Fibroblast of skin of back (primary cell): Measurements from ENCODE around the gene RNF213. TPM values are rescaled to one million over a fixed set of nuclear protein-coding genes. Genes with fewer than 3 reads are reported as not detected.

Source experiments
- DNase-seq: peaks from one replicate; pipeline ENCODE4 v3.0.0-alpha.2; 2013
- polyA plus RNA-seq, 2 experiments: library from polyadenylated mRNA; unstranded; fragments of 120-200 nt; gene quantifications; one replicate each; pipeline ENCODE4 v1.2.1, GENCODE V29; 2013; ENCODE audit not compliant: insufficient read length in 2 of 2

Gene RNF213
- polyA plus RNA-seq (2013, experiment 1 of 2; ENCODE audit: insufficient read length) = 30.9 TPM
- polyA plus RNA-seq (2013, experiment 2 of 2; ENCODE audit: insufficient read length) = 43.6 TPM

DNA sequence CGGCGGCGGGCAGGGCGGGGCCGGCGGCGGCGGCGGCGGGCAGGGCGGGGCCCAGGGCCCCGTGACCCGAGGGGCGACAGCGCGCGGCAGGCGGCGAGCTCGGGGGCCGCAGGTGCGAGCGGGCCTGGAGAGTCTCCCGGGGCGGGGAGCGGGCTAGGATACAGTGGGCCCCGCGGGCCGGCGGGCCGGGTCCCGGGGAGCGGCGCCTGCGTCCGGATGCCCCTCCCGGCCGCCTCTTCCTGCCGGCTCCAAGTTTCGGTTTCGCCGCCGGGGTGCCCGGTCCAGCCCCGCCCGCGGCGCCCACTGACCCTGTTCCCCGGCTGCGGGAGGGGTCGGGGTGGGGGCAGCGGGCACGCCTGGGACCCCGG, at the start of gene RNF213:
RNF213 (plus strand) TSS at position 62 of the 368 bp plus-strand sequence. CDS start 2,830 bp downstream, outside the sequence.
- DNase-seq = peak; percentile 48

DNA sequence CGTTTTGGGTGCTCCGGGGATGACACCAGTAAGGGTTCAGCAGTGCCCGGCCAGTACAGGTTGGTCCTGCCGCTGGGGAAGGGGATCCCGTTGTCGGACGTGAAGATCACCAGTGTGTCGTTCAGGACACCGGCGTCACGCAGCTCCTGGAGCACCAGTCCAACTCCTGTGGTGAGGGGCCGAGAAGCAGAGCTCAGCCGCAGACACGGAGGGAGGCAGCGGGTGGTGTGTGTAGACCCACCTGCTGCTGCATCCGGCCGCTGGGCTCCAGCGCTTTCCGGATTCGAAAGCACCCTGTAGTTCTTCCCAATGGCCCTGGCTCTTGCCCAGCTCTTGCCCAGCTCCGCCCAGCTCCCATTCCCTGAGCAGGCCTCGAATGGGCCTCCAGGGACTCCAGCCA, 48.5 kb upstream of the RNF213 start:
- DNase-seq = no peak

GRCh38 chr17:80212511-80212910, 48.1 kb upstream of the RNF213 start:
- DNase-seq = no peak

GRCh38 chr17:80212962-80213642, 47.5 kb upstream of the RNF213 start:
- no peak for DNase-seq

GRCh38 chr17:80213643-80213975, 47.0 kb upstream of the RNF213 start:
- no peak for DNase-seq

- DNase-seq = no peak
These were observed 46.4 kb upstream of the RNF213 start for GRCh38 chr17:80214012-80214877.

GRCh38 chr17:80214878-80215210, 45.8 kb upstream of the RNF213 start:
- DNase-seq = no peak

DNA sequence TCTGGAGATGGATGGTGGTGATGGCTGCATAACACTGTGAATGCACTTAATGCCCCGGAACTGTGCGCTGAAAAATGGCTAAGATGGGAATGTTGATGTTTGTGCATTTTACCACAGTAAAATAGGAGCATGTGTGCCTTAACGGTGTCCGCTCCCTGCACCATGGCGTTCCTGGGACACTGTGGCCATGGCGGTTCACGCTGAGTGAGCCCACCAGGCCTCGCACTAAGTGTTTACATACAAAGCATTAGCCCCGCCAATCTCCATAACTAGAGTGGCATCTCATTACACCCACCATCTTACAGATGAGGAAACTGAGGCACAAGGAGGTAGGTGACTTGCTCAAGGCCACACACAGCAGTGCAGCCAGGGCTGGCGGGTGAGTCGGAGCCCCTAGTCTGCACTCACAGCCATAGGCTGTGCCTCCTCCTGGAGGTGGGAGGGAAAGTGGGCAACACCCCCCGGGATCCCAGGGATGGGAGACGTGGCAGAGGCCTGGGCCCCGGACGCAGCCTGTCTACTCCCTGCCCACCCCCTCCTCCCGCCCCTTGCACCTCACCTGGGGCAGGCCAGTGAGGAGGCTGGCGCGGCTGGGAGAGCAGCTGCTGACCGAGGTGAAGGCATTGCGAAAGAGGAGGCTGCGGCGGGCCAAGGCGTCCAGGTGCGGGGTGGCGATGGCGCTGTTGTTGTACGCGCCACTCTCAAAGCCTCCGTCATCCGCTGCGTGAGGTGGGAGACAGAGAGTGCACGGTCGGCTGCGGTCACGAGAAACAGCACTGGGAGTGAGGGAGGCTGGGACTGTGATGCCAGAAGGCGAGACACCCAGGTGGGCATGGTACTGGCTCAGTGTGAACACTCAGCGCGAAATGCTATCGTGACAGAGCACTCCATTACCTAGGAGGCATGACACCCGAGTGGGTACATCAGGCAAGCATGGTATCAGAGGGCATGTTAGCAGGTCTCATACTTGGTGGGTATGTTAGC, 43.9 kb upstream of the RNF213 start:
- no peak for DNase-seq

DNA sequence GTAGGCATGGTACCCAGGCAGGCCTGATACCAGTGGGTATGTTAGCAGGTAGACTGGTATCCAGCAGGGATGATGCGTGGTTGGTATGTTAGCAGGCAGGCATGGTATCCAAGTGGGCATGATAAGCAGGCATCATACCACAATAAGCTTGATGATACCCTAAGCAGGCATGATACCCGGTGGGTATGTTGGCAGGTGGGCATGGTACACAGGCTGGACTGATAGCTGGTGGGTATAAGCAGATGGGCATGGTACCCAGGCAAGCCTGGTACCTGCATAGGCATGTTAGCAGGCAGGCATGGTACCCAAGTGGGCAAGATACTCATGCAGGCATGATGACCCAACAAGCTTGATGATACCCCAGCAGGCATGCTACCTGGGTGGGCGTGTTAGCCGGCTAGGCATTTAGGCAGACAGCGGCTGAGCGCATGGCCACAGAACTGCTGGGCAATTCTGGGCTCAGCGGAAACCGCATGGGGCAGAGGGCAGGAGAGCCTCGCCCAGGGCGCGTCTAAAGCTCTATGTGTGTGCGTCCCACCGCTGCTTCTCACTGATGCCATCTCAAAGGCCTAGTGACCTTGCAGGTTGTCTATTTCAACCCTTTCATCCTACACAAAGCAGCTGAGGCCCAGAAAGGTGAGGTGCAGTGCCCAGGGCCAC, 42.8 kb upstream of the RNF213 start:
- no peak for DNase-seq

- DNase-seq = no peak
These were observed 42.3 kb upstream of the RNF213 start for GRCh38 chr17:80218391-80218790.

GRCh38 chr17:80219013-80219762, 41.5 kb upstream of the RNF213 start:
- DNase-seq = peak; percentile 84

- DNase-seq = no peak
These were observed 40.9 kb upstream of the RNF213 start for GRCh38 chr17:80219763-80220053.

DNA sequence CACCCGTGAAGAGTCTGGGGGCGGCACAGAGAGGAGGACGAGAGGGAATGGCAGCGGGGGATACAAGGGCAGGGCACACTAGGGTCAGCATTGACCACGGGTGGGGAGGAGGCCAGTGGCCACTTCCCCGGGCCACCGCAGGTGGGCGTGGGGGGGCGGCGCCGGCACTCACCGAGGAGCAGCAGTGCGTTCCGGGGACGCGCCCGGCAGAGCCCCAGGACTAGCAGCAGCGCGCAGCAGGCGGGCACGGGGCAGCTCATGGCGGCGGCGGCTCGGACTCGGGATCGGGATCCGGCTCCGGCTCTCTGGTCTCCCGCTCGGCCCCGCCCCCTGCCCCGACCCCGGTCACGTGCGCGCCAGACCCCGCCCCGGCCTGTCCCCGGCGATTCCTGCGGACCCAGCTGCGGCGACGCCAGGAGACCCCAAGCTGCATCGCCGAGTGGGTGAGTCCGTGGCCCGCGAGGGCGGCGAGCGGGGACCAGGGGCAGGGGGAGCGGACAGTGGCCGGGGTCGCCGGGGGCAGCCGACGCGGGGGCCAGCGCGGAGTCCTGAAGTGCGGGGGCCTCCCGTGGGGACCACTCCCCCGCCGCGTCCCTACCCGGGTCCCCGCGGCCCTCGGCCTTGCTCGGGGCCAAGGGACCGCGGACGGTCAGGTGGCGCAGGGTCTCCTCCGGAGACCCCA, 40.5 kb upstream of the RNF213 start, which contains the start of the genes SGSH and SLC26A11:
SGSH (minus strand) TSS at position 280 of the 682 bp plus-strand sequence; CDS start at position 260, 20 bp downstream.
SLC26A11 (plus strand) TSS at position 374 of the 682 bp plus-strand sequence. CDS start 1,134 bp downstream, outside the sequence.
- peak; percentile 61 for DNase-seq

DNA sequence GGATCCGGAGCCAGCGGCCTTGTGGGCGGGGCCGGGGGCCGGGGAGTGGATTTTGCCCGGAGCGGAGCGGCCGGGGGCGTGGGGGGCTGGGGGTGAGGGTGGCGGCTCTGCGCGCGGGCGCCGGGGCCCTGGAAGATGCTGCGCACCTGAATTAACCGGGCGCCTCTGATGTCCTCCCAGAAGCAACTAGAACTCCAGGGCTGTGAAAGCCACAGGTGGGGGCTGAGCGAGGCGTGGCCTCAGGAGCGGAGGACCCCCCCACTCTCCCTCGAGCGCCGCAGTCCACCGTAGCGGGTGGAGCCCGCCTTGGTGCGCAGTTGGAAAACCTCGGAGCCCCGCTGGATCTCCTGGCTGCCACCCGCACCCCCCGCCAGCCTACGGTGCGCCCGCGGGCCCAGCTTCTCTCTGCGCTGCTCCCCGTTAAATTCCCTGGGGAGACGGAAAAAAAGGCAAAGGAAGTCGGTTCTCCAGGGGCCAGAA, 39.9 kb upstream of the RNF213 start:
- DNase-seq = peak; percentile 8

GRCh38 chr17:80221351-80222105, 39.1 kb upstream of the RNF213 start:
- DNase-seq = no peak

DNA sequence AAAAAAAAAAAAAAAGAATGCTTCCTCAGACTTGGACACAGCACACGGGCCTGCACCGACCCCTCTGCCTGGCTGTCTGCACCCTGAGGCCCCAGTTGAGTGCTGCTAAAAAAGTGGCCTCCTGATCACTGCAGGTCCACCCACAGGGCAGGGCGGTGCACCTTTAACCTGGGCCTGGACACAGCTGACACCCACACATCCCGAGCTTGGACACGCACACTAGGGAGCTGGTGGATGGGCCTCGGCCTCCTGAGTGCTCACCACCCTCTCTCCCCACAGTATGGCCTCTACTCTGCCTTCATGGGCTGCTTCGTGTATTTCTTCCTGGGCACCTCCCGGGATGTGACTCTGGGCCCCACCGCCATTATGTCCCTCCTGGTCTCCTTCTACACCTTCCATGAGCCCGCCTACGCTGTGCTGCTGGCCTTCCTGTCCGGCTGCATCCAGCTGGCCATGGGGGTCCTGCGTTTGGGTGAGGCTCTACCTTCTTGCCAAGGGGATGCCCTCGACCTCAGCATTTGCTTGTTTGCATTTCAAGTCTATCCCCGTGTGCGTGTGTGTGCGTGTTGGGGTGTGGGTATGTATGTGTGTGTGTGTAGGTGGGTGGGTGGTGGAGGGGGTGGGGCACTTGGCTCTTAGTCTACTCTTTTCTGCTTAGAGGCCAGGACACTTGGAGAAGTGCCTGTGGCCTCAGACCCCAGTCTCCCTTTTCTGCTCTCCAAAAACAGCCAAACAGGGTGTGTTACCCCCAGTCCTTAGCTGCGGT, 38.1 kb upstream of the RNF213 start:
- DNase-seq = no peak

DNA sequence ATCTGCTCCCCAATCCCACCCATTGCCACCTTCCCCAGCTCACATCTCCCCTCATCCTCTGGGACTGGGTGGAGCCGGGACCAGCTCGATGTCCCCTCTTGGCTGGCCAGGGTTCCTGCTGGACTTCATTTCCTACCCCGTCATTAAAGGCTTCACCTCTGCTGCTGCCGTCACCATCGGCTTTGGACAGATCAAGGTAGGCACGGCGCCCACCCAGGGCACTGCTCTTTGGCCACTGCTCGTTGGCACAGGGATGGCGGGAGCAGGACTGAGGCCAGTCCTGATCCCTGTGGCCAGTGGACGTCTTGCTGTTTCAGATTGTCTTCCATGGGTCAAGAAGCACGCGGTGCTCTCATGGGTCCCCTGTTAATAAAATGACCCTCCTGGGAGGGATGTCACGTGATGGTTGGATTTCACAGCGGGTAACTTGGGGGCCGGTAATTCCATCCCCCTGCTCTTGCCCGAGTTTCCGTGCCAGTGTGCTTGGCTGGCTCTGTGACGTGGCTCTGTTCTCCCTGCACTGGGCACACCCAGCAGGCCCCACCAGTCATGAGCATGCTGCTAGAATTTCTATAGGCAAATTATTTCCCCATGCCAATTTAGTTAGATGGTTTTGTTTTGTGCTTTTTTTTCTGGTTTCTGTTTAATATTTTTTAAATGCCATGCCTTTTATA, 37.4 kb upstream of the RNF213 start:
- DNase-seq = no peak

GRCh38 chr17:80223838-80224497, 36.7 kb upstream of the RNF213 start:
- no peak for DNase-seq
